ENCODE measurements around the gene LRRC56.

Gene LRRC56

DNA sequence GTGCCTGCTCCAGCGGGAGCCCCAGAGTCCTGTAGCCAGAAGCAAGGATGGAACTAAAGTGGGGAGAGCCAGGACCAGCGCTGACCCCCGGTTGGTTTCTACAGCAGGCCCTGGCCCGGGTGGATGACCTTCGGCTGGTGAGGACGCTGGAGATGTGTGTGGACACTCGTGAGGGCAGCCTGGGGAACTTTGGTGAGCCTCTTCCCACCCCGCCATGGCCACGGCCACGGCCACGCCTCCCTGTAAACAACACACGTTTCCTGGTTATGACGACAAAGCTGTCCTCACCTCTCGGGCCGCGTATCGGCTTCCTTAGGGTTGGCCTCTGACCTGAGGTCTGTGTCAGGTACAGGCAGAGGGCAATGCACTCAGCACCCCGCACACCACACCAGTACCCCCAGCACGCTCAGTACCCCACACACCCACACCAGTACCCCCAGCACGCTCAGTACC is 4.1 kb downstream of the LRRC56 start:
- DNase-seq, result no peak

DNA sequence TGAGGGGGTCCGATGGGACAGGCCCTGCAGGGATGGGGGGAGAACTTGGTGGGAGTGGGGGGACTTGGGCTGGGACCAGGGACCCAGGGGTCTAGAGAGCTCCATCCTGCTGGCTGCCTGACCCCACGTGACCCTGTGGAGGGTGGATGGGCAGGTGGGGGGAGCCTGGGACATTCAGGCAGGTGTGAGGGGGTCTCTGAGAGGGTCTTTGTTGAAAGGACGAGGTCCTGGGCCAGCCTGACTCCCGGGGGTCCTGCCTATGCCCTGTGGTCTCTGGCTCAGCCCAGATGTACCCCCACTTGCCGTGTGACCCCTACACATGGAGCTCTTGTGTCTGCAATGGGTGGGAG is 7.5 kb downstream of the LRRC56 start:
- no peak for DNase-seq

DNA sequence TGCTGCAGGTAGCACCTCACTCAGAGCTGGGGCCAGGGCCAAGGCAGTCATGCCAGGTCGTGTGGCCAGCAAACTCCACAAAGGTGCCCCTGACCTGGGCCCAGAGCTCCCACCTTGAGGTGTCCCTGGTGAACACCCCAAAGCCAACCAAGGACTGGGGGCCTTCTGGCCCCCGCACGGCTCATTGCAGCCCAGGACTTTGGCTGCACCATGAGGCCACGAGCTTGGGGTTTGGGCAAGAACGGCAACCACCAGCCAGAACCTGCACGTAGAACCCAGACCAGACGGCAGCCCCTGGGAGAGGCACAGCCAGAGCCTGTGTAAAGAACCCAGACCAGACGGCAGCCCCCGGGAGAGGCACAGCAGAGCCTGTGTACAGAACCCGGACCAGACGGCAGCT is 7.8 kb downstream of the LRRC56 start:
- no peak for DNase-seq

- no peak for DNase-seq
These were observed 11.6 kb downstream of the LRRC56 start for GRCh38 chr11:548700-549603.

DNA sequence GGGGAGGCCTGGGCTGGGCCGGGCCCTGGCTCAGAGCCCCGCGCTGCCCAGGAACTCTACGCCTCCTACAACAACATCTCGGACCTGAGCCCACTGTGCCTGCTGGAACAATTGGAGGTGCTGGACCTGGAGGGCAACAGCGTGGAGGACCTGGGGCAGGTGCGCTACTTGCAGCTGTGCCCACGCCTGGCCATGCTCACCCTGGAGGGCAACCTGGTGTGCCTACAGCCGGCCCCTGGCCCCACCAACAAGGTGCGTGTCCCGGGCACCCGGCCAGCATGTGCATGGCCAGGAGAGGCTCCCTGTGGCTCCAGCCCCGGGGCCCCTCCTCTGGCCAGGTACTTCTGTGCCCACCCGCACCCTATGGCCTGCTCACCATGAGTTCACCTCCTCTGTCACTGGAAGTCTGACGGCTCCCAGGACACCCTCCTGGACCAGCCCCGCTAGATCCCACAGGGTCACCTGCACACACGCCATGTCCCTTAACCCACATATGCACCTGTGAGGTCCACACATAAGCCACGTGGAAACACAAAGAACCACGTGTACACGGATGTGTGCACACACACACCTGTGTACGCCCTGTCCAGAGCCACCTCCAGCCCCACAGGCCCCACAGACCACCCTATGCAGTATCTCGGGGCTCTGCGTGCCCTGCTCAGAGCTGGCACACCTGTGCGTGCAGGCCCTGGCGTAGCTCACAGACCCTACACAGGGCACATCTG is 12.9 kb downstream of the LRRC56 start:
- no peak for DNase-seq

GRCh38 chr11:550746-551085 is 13.4 kb downstream of the LRRC56 start:
- no peak for DNase-seq

DNA sequence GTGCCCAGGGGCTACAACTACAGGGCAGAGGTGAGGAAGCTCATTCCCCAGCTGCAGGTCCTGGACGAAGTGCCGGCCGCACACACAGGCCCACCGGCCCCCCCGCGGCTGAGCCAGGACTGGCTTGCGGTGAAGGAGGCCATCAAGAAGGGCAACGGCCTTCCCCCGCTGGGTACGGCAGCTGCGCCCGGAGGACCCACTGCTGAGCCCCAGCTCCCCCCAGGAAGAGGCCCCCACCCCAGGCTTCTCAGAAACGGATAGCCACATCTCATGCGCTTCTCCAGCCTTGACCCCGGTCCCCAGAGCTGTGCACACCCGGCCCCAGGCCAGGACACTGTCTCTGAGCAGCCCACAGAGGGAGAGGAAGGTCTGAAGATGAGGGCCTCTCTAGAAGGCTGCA is 13.8 kb downstream of the LRRC56 start:
- DNase-seq, result no peak

DNA sequence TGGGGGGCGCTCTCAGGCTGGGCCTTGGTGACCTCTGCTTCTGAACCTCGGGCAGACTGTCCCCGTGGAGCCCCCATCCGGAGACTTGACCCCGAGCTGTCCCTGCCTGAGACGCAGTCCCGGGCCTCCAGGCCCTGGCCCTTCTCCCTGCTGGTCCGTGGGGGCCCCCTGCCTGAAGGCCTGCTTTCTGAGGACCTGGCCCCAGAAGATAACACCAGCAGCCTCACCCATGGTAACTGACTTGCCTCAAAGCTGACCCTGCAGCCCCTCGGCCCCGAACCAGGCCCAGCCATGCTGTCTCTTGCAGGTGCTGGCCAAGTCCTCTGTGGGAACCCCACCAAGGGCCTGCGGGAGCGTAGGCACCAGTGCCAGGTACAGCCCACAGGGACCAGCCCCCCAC is 14.3 kb downstream of the LRRC56 start:
- DNase-seq, result no peak

DNA sequence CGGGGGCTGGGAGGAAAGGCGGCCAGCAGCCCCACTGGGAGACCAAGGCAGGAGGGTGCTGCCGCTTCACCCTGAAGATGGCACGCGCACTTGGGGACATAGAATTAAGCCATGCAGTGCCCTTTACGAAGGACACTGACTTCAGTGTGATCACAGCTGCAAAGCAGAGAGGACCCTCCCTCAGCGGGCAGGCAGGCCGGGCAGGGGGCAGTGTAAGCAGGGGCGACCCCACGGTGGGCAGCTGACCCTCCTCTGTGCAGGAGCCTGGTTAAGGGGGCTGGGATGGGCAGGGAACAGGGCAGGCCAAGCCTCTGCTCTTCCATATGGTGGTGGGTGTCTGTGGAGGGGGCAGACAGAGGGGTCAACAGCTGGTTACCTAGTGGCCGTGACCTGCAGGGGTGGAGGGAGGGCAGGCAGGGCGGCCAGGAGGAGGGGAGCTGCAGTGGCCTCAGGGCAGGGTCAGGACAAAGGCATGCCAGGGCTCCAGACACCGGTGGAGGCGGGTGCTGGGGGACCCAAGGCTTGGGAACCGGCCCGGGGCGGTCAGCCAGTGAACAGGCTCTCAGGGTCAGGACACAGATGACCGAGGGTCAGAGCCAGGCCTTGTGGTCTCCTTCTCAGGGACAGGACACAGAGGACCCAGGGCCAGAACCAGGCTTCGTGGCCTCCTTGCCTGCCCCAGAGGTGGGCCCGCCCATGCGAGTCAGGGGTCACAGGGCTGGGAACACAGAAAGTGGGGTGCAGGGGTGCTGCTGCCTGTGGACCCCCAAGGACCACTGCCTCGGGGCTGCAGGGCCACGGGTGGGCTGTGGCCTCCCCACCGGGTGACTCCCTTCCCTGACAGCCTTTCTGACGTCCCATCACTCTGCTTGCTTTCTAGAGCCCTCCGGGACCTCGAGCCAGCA is 16.0 kb downstream of the LRRC56 start:
- no peak for DNase-seq

GRCh38 chr11:553988-554340 is 16.6 kb downstream of the LRRC56 start:
- DNase-seq, result no peak

- DNase-seq, result peak; percentile 98
These were observed 17.3 kb downstream of the LRRC56 start for GRCh38 chr11:554428-555226.

- peak; percentile 80 for DNase-seq
These were observed 18.0 kb downstream of the LRRC56 start for GRCh38 chr11:555227-555779.

DNA sequence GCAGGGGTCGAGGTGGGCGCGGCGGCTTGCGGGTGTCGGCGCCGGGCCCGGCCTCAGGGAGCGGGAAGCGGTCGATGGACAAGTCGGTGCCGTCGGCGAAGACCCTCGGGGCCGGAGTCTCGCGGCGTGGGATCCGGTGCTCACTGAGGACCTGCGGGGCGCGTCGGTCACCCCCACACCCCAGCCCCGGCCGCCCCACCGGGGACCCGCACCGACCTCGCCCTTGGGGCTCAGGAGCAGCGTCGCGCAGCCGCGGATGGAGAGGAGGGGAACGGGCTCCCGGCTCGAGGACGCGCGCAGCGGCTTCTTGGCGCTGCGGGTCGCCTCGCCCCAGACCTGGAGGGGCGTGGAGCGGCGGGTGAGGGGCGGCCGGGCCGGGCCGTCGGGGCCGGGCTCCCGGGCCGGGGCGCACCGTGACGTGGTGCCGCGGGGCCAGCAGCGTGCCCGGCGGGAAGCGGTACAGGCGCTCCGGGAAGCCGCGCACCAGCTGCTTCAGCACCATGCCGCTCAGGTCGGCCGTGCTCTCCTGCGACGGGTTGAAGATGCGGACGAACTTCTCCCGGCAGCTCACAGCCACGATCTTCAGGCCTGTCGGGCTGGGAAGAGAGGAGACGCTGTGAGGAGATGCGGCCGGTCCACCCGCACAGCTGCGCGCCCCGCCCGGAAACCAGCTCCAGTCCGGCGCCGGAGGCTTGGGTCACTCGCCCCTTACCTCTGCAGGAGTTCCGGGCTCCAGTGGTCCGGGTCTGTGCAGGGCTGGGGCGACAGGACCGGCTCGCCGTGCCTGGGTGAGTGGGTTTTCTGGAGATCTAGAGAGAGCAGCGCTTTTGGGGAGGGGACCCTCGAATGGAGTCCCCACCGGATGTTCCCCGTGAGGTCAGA is 18.7 kb downstream of the LRRC56 start:
- no peak for DNase-seq

GRCh38 chr11:556662-557256 is 19.4 kb downstream of the LRRC56 start:
- DNase-seq, result no peak

DNA sequence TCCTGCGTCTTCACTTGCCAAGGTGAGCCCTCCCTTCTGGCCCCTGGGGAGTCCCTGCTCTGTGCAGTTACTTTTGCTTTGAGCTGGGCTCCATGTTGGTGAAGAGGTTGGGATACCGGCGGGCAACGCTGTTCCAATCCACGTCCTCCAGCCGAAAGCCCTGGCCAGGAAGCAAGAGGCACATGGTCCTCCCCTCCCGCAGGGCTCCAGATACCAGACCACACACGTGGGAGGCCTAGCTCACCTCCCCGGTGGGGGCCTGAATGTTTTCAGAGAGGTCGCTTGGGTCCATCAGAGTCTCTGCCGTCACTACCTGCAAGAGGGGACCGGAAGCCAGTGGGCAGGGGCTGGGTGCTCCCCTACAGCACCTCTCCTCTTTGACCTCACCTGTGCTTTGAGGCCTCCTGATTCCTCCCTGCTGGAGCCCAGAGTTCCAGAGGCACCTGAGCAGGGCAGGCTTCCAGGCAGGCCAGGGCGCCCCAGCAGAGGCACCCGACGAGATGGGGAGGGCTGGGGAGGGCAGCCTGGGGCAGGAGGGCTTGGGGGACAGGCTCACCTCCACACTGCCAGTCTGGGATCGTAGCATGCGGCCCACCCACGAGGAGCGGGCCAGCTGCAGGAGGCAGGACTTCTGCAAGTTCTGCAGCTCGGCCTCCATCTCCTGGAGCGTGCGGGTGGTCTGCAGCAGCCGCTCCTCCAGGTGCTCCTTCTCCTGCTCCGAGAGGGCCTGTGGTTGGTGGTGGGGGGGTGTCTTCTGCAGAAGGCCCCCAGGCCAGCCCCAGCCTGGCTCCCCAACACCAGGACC is 20.2 kb downstream of the LRRC56 start:
- no peak for DNase-seq

- DNase-seq, result no peak
These were observed 21.2 kb downstream of the LRRC56 start for GRCh38 chr11:558503-558902.

DNA sequence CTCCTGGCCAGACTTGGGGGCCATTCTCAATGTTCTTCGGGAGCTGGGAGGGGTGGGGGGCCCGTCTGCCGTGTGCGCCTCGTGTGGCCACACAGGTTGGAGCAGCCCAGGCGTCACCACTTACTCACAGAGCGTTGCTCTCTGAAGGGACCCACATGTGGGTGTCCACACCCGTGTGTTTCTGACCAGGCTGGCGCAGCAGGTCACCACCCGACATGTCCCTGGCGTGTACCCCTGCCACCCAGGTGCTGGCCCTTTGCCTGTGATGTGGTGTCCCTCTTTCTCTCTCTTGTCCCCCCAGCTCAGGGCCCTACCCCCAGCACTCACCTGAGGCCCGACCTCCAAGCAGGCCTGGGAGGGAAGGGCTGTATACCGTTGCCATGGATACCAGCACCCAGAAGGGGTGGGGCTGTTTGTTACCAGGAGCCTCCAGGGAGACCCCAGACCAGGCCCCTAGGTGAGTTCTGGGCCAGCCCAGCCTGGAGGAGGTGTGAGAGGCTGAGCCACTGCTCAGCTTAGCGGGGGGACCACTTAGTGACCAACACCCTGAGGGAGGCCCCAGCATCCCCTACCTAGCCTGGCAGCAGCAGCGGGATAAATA is 21.8 kb downstream of the LRRC56 start:
- DNase-seq, result peak; percentile 74

GRCh38 chr11:559712-560304 is 22.5 kb downstream of the LRRC56 start:
- DNase-seq, result no peak

Measured in 8988T (cell line).